K562 (cell line): ENCODE data around the gene MINK1. TPM values are rescaled to one million over a fixed set of nuclear protein-coding genes. Genes with fewer than 3 reads are reported as not detected.

Source experiments
- ATAC-seq: fragments of 200-7000 bp; cut with Tn5 transposase; 3 replicates; pipeline ENCODE4 v1.9.1; 2020; ENCODE audit warnings: moderate library complexity
- BruUV-seq: library from RNA; stranded (reverse); fragments of 400-500 nt; replicated peaks from 2 replicates; lab custom pipeline; 2021; lab: Mats Ljungman, UMichigan
- CTCF ChIA-PET: fragments of 300-600 bp; formaldehyde crosslinking; extraction: SDS; loops from one replicate; lab custom pipeline; 2021; ENCODE audit warnings: low intra/inter-chr PET ratio; lab: Yijun Ruan, JAX
- POLR2A ChIA-PET: fragments of 300-600, 350-650 bp; sonication (Branson Sonifier 250); formaldehyde crosslinking; extraction: SDS; loops from one replicate; lab custom pipeline; 2021; ENCODE audit warnings: antibody characterized with exemption, inconsistent platforms; lab: Yijun Ruan, JAX
- DNase-seq, 4 experiments: peaks; one replicate each; pipeline versions ENCODE4 v3.0.0 to v3.0.0-alpha.2; 2011 to 2018; ENCODE audit warnings: low spot score in 3 of 4, mixed read lengths in 3 of 4; ENCODE audit errors: extremely low read depth in 1 of 4
- FAIRE-seq: peaks from 2 replicates; lab custom pipeline; 2011; peaks lifted over from hg19 to GRCh38; lab: Jason Lieb, UNC
- H2AFZ ChIP-seq: 2 replicates; pipeline ENCODE4 v1.6.0; 2011; ENCODE audit warnings: low read depth, low read length, control low read depth, inconsistent platforms
- H3K27ac ChIP-seq: fragments of 200-600 bp; 3 replicates; pipeline ENCODE4 v1.8.0; 2011; ENCODE audit warnings: low read depth, mild to moderate bottlenecking, control low read depth, inconsistent platforms, low read length, moderate library complexity, mixed read lengths; ENCODE audit errors: extremely low read depth
- H3K27me3 ChIP-seq, 2 experiments: fragments of 300-600 bp in 1 of 2; 2 replicates in 1 of 2; 3 replicates in 1 of 2; pipeline versions ENCODE4 v1.6.0 to v1.8.0; 2011; ENCODE audit warnings: inconsistent platforms in 2 of 2, low read length in 2 of 2, mild to moderate bottlenecking in 1 of 2, mixed read lengths in 1 of 2, moderate library complexity in 1 of 2; ENCODE audit not compliant: control insufficient read depth in 2 of 2, insufficient read depth in 2 of 2
- H3K36me3 ChIP-seq: fragments of 300-600 bp; 3 replicates; pipeline ENCODE4 v1.8.0; 2011; ENCODE audit warnings: mild to moderate bottlenecking, low read length, inconsistent platforms; ENCODE audit not compliant: control insufficient read depth, insufficient read depth
- H3K4me1 ChIP-seq, 2 experiments: fragments of 200-600 bp in 1 of 2; replicated peaks in 1 of 2; 2 replicates in 1 of 2; 3 replicates in 1 of 2; pipeline versions ENCODE4 v1.5.1 to v1.8.0; 2011; ENCODE audit warnings: inconsistent platforms in 2 of 2, low read length in 2 of 2, mild to moderate bottlenecking in 1 of 2, mixed read lengths in 1 of 2, moderate library complexity in 1 of 2; ENCODE audit not compliant: control insufficient read depth in 2 of 2, insufficient read depth in 2 of 2
- H3K4me2 ChIP-seq: 2 replicates; pipeline ENCODE4 v1.6.1; 2011; ENCODE audit warnings: low read length, control low read depth, inconsistent platforms, mixed read lengths; ENCODE audit not compliant: insufficient read depth
- H3K4me3 ChIP-seq: fragments of 200-600 bp; sonication (generic), shearing (Covaris generic); 2 replicates; pipeline ENCODE4 v1.5.1; 2016; ENCODE audit warnings: control low read depth, inconsistent platforms
- H3K79me2 ChIP-seq: fragments of 200-600 bp; 3 replicates; pipeline ENCODE4 v1.8.0; 2011; ENCODE audit warnings: low read length, inconsistent platforms; ENCODE audit not compliant: control insufficient read depth, insufficient read depth
- H3K9ac ChIP-seq, 2 experiments: 2 replicates each; pipeline versions ENCODE4 v1.6.0 to v1.6.1; 2011; ENCODE audit warnings: low read depth in 2 of 2, low read length in 2 of 2, control low read depth in 1 of 2, inconsistent platforms in 1 of 2, mild to moderate bottlenecking in 1 of 2, mixed read lengths in 1 of 2; ENCODE audit not compliant: insufficient read depth in 1 of 2
- H3K9me1 ChIP-seq: one replicate; pipeline ENCODE4 v1.6.0; 2011; ENCODE audit warnings: inconsistent platforms, mild to moderate bottlenecking, low read length, moderate library complexity; ENCODE audit not compliant: control insufficient read depth, insufficient read depth
- H3K9me3 ChIP-seq: replicated peaks from 2 replicates; pipeline ENCODE4 v1.5.1; 2011; ENCODE audit warnings: low read depth, low read length, inconsistent platforms; ENCODE audit not compliant: control insufficient read depth, insufficient read depth
- H4K20me1 ChIP-seq: replicated peaks from 2 replicates; pipeline ENCODE4 v1.6.1; 2011; ENCODE audit warnings: low read length, inconsistent platforms, mixed read lengths; ENCODE audit not compliant: control insufficient read depth, insufficient read depth
- HDGF ChIP-seq: fragments of 450-650 bp; IDR thresholded peaks from 2 replicates; pipeline ENCODE4 v1.6.1; 2016
- POLR2G ChIP-seq: fragments of 200-400 bp; formaldehyde crosslinking; IDR thresholded peaks from 2 replicates; pipeline ENCODE4 v1.6.1; 2017; ENCODE audit warnings: low read depth, mild to moderate bottlenecking, antibody characterized with exemption, low read length, moderate library complexity
- TCF3 ChIP-seq: sonication (generic); formaldehyde crosslinking; IDR thresholded peaks from 2 replicates; pipeline ENCODE4 v1.4.0; 2020; ENCODE audit warnings: mild to moderate bottlenecking, missing genetic modification reagents
- WGBS: fragments of 100-300 bp; shearing (Covaris generic); methylation state at CpG from one replicate; pipeline ENCODE4 v1.1.6; 2016; ENCODE audit warnings: low coverage, mixed read lengths; ENCODE audit not compliant: insufficient coverage; ENCODE audit errors: missing lambda C conversion rate; 5-methylcytosine and 5-hydroxymethylcytosine counted together
- in situ Hi-C: fragments of 300-500 bp; cut with MboI; formaldehyde crosslinking; loops from 4 replicates; pipeline ENCODE4 v1.15.0; 2018; ENCODE audit warnings: inconsistent platforms, mixed read lengths
- intact Hi-C: fragments of 100-400 bp; cut with micrococcal nuclease; formaldehyde crosslinking; loops from 2 replicates; pipeline ENCODE4 v1.14.2; 2022
- polyA plus RNA-seq, 8 experiments: library from polyadenylated mRNA; depleted of rRNA in 4 of 8; stranded (reverse) in 5 of 8; unstranded in 3 of 8; fragments of >200 nt; fragmentation: Nextera tagmentation in 2 of 8; fragmentation: Illumina TruSeq in 1 of 8; extraction: Ambion mirVana in 2 of 8; extraction: Trizol in 1 of 8; gene quantifications; 2 replicates each; pipeline versions ENCODE4 v1.2.1 to v1.2.3, GENCODE V29; 2011 to 2014; ENCODE audit warnings: inconsistent platforms in 1 of 8, missing spikeins in 1 of 8
- total RNA-seq, 7 experiments: library from RNA; depleted of rRNA in 6 of 7; stranded (reverse); fragments of >200 nt in 6 of 7; fragmentation: Illumina TruSeq in 2 of 7; extraction: Trizol in 2 of 7; gene quantifications; 2 replicates each; pipeline versions ENCODE4 v1.2.1 to v1.2.3, GENCODE V29; 2011 to 2021; ENCODE audit warnings: low replicate concordance in 1 of 7
- TF ChIP-seq, protein P1 (sequence below): sonication (generic); formaldehyde crosslinking; IDR thresholded peaks from 2 replicates; pipeline ENCODE4 v1.8.1; 2022; ENCODE audit warnings: missing genetic modification reagents
- TF ChIP-seq, protein P2 (sequence below): fragments of 250-450 bp; sonication (Bioruptor Pico); IDR thresholded peaks from 2 replicates; pipeline ENCODE4 v1.9.0; 2021; ENCODE audit warnings: mild to moderate bottlenecking, inconsistent platforms

Gene MINK1
- total and polyA plus RNA-seq, 9 of the 15 experiments (the other 6 are each of a cell fraction or from before 2014, with no cell fraction given) = 0.11 to 54.2 (median 14.9) TPM

DNA sequence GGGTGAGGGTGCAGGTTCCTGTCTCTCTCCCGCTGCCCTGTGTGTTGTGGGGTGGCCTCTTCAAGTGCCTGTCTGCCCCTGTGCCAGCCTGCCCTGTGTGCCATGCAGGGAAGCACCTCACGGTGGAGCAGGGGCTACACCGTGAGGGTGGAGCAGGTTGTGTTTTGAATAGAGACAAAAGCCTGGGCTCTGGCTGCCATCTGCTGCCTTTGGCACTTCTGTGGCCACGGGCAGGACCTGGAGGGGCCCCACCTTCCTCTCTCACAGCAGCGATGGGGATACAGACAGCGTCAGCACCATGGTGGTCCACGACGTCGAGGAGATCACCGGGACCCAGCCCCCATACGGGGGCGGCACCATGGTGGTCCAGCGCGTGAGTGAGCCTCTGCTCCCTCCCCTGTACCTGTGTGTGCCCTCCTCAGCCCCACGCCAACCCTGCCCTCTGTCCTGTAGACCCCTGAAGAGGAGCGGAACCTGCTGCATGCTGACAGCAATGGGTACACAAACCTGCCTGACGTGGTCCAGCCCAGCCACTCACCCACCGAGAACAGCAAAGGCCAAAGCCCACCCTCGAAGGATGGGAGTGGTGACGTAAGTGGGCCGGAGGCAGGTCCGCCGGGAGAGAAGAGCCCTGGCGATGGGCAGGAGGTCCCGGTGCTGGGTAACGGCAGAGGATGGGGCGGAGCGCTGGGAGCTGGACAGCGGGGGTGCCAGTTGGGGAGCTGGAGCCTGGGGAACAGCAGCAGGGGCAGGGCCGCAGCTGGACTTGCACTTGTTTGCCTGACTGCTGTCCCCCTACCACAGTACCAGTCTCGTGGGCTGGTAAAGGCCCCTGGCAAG, 60.8 kb downstream of the MINK1 start:
- H4K20me1 ChIP-seq = 0 out of 2 replicates have a peak, but pooled peaks cover 1% of the 10 kb centered on the region
- H3K79me2 ChIP-seq = no peaks in the 10 kb centered on the region
- no peak overlapping the region for H2AFZ ChIP-seq
- H3K4me1 ChIP-seq = peaks cover 0 to 23% of the 10 kb centered on the region in 2 experiments; a peak in 2 of 5 replicates
- H3K4me3 ChIP-seq = no peak overlapping the region
- ChIA-PET POLR2A (no interaction called here), CTCF (no interaction called here)
- intact Hi-C loops = no loop called here
- H3K9me3 ChIP-seq = no peaks in the 10 kb centered on the region
- H3K4me2 ChIP-seq = no peak overlapping the region
- DNase-seq = no peak
- H3K27me3 ChIP-seq = no peaks in the 10 kb centered on the region
- H3K36me3 ChIP-seq = peaks cover 71% of the 10 kb centered on the region; the same call in 2 of the 3 replicates
- H3K9me1 ChIP-seq = no peaks in the 10 kb centered on the region
- in situ Hi-C loops = no loop called here
- no TSS peak for BruUV-seq
- no peak for ATAC-seq
- H3K9ac ChIP-seq = no peak overlapping the region
- FAIRE-seq = no peak
- 96% methylated on average over 12 of the region's 31 CpGs for WGBS
- TF ChIP-seq, protein P1, sequence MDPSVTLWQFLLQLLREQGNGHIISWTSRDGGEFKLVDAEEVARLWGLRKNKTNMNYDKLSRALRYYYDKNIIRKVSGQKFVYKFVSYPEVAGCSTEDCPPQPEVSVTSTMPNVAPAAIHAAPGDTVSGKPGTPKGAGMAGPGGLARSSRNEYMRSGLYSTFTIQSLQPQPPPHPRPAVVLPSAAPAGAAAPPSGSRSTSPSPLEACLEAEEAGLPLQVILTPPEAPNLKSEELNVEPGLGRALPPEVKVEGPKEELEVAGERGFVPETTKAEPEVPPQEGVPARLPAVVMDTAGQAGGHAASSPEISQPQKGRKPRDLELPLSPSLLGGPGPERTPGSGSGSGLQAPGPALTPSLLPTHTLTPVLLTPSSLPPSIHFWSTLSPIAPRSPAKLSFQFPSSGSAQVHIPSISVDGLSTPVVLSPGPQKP (CRISPR knock-in tag) = no peak
- H3K27ac ChIP-seq = no peak overlapping the region

DNA sequence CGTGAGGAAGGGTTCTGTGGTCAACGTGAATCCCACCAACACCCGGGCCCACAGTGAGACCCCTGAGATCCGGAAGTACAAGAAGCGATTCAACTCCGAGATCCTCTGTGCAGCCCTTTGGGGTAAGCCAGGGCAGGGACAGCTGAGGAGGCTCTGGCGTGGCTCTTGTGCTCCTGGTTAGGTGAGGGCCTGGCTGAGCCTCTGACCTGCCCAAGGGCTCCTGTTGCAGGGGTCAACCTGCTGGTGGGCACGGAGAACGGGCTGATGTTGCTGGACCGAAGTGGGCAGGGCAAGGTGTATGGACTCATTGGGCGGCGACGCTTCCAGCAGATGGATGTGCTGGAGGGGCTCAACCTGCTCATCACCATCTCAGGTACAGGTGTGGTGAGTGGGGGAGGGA, 62.0 kb downstream of the MINK1 start:
- no peaks in the 10 kb centered on the region for H3K9me3 ChIP-seq
- no TSS peak for BruUV-seq
- 97% methylated on average over 5 of the region's 13 CpGs for WGBS
- no peaks in the 10 kb centered on the region for H4K20me1 ChIP-seq
- no peak for TF ChIP-seq HDGF
- TF ChIP-seq, protein P2, sequence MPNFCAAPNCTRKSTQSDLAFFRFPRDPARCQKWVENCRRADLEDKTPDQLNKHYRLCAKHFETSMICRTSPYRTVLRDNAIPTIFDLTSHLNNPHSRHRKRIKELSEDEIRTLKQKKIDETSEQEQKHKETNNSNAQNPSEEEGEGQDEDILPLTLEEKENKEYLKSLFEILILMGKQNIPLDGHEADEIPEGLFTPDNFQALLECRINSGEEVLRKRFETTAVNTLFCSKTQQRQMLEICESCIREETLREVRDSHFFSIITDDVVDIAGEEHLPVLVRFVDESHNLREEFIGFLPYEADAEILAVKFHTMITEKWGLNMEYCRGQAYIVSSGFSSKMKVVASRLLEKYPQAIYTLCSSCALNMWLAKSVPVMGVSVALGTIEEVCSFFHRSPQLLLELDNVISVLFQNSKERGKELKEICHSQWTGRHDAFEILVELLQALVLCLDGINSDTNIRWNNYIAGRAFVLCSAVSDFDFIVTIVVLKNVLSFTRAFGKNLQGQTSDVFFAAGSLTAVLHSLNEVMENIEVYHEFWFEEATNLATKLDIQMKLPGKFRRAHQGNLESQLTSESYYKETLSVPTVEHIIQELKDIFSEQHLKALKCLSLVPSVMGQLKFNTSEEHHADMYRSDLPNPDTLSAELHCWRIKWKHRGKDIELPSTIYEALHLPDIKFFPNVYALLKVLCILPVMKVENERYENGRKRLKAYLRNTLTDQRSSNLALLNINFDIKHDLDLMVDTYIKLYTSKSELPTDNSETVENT (CRISPR knock-in tag) = no peak
- no peak for TF ChIP-seq TCF3
- TF ChIP-seq POLR2G = 0 out of 2 replicates have a peak, but pooled peaks have one; percentile 45
- DNase-seq (no peak), ATAC-seq (no peak), FAIRE-seq (no peak)
- H3K36me3 ChIP-seq = peaks cover 65% of the 10 kb centered on the region; the same call in 2 of the 3 replicates
- in situ Hi-C loops (no loop called here), intact Hi-C loops (no loop called here)
- no peak overlapping the region for H3K4me2 ChIP-seq
- H3K27me3 ChIP-seq = no peaks in the 10 kb centered on the region
- POLR2A ChIA-PET = no interaction called here
- H3K9me1 ChIP-seq = no peaks in the 10 kb centered on the region
- no peak overlapping the region for H3K9ac ChIP-seq
- CTCF ChIA-PET = no interaction called here
- no peaks in the 10 kb centered on the region for H3K79me2 ChIP-seq
- H2AFZ ChIP-seq = no peak overlapping the region
- H3K4me1 ChIP-seq = peaks cover 0 to 19% of the 10 kb centered on the region in 2 experiments; a peak in 2 of 5 replicates
- H3K4me3 ChIP-seq = no peak overlapping the region
- no peak overlapping the region for H3K27ac ChIP-seq
